A549 (cell line): ENCODE measurements around the gene GAK. TPM values are rescaled to one million over a fixed set of nuclear protein-coding genes. Genes with fewer than 3 reads are reported as not detected.

Experiments used
- ATAC-seq, 2 experiments: fragments of 200-7000 bp in 1 of 2; fragments of >200 bp in 1 of 2; cut with Nextera tagmentation in 1 of 2; cut with Tn5 transposase in 1 of 2; 3 replicates each; pipeline versions ENCODE4 v1.8.0 to v1.9.1; 2018 to 2020; ENCODE audit warnings: mild to moderate bottlenecking in 1 of 2, moderate library complexity in 1 of 2
- CTCF ChIA-PET: fragments of 300-600 bp; sonication (Branson Sonifier 250); formaldehyde crosslinking; extraction: SDS; loops from one replicate; lab custom pipeline; 2021; ENCODE audit warnings: antibody characterized with exemption, inconsistent platforms; lab: Yijun Ruan, JAX
- POLR2A ChIA-PET: fragments of 350-600 bp; formaldehyde crosslinking; extraction: SDS; loops from one replicate; lab custom pipeline; 2021; ENCODE audit warnings: antibody characterized with exemption, inconsistent platforms; lab: Yijun Ruan, JAX
- DNase-seq, 2 experiments: peaks; one replicate each; pipeline versions ENCODE4 v3.0.0 to v3.0.0-alpha.2; 2011 to 2016; ENCODE audit warnings: low read depth in 1 of 2, low spot score in 1 of 2
- FAIRE-seq: peaks from 2 replicates; lab custom pipeline; 2011; peaks lifted over from hg19 to GRCh38; lab: Jason Lieb, UNC
- H3K27ac ChIP-seq, 2 experiments: fragments of >200 bp; sonication (Bioruptor Twin); formaldehyde crosslinking; 3 replicates each; pipeline ENCODE4 v1.5.1; 2016 to 2017
- H3K4me1 ChIP-seq: fragments of >200 bp; sonication (Bioruptor Twin); formaldehyde crosslinking; 3 replicates; pipeline ENCODE4 v1.6.1; 2016
- H3K4me2 ChIP-seq: fragments of >200 bp; sonication (Bioruptor Twin); formaldehyde crosslinking; 3 replicates; pipeline ENCODE4 v1.6.1; 2016
- H3K4me3 ChIP-seq: fragments of >200 bp; sonication (Bioruptor Twin); formaldehyde crosslinking; 3 replicates; pipeline ENCODE4 v1.5.1; 2016
- H3K9me3 ChIP-seq: fragments of >200 bp; sonication (Bioruptor Twin); formaldehyde crosslinking; 3 replicates; pipeline ENCODE4 v1.6.1; 2016
- BHLHE40 ChIP-seq: IDR thresholded peaks from 2 replicates; pipeline ENCODE4 v1.6.1; 2012; ENCODE audit warnings: low read depth, low read length, inconsistent platforms
- CBX2 ChIP-seq: fragments of 200-600 bp; sonication (generic); IDR thresholded peaks from 2 replicates; pipeline ENCODE4 v1.6.1; 2016; ENCODE audit warnings: low read depth, mild to moderate bottlenecking, borderline replicate concordance
- CBX8 ChIP-seq: fragments of 200-600 bp; sonication (generic); IDR thresholded peaks from 2 replicates; pipeline ENCODE4 v1.6.1; 2016
- CEBPB ChIP-seq, 2 experiments: fragments of >200 bp in 1 of 2; sonication (Bioruptor Twin) in 1 of 2; formaldehyde crosslinking in 1 of 2; IDR thresholded peaks; 2 replicates each; pipeline ENCODE4 v1.6.1; 2012 to 2016
- CHD4 ChIP-seq: fragments of 200-600 bp; sonication (generic); IDR thresholded peaks from 2 replicates; pipeline ENCODE4 v1.6.1; 2016; ENCODE audit warnings: antibody characterized with exemption, mild to moderate bottlenecking, borderline replicate concordance
- EHMT2 ChIP-seq: fragments of 200-600 bp; sonication (generic); IDR thresholded peaks from 2 replicates; pipeline ENCODE4 v1.6.1; 2016; ENCODE audit warnings: antibody characterized with exemption, low read depth, mild to moderate bottlenecking, moderate library complexity
- ESRRA ChIP-seq: fragments of 150-350 bp; IDR thresholded peaks from 2 replicates; pipeline ENCODE4 v1.6.1; 2014; ENCODE audit warnings: mild to moderate bottlenecking, low read length, borderline replicate concordance
- FOSL2 ChIP-seq, 2 experiments: fragments of 450-650 bp in 1 of 2; fragments of >200 bp in 1 of 2; sonication (Bioruptor Twin) in 1 of 2; formaldehyde crosslinking; IDR thresholded peaks; 2 replicates each; pipeline versions ENCODE4 v1.5.0 to v1.6.1; 2016 to 2020; ENCODE audit warnings: mild to moderate bottlenecking in 1 of 2, moderate library complexity in 1 of 2
- FOXS1 ChIP-seq: fragments of 250-450 bp; sonication (Bioruptor Pico); IDR thresholded peaks from 2 replicates; pipeline ENCODE4 v1.5.0; 2020; ENCODE audit warnings: mild to moderate bottlenecking, moderate library complexity
- HMGXB4 ChIP-seq: fragments of 250-450 bp; sonication (Bioruptor Pico); IDR thresholded peaks from 2 replicates; pipeline ENCODE4 v1.5.0; 2021; ENCODE audit warnings: mild to moderate bottlenecking, moderate library complexity, borderline replicate concordance
- HOXA7 ChIP-seq: fragments of 250-450 bp; sonication (Bioruptor Pico); IDR thresholded peaks from 2 replicates; pipeline ENCODE4 v1.5.0; 2020; ENCODE audit warnings: mild to moderate bottlenecking, moderate library complexity
- HOXB13 ChIP-seq: fragments of 250-450 bp; sonication (Bioruptor Pico); IDR thresholded peaks from 2 replicates; pipeline ENCODE4 v1.5.0; 2020; ENCODE audit warnings: low read depth, mild to moderate bottlenecking, moderate library complexity
- JUN ChIP-seq, 2 experiments: fragments of >200 bp; sonication (Bioruptor Twin); formaldehyde crosslinking; IDR thresholded peaks; 2 replicates in 1 of 2; 3 replicates in 1 of 2; pipeline ENCODE4 v1.6.1; 2016 to 2017
- JUNB ChIP-seq: fragments of >200 bp; sonication (Bioruptor Twin); formaldehyde crosslinking; IDR thresholded peaks from 2 replicates; pipeline ENCODE4 v1.6.1; 2016
- MAFK ChIP-seq: fragments of 450-650 bp; IDR thresholded peaks from 2 replicates; pipeline ENCODE4 v1.6.1; 2014; ENCODE audit not compliant: partially characterized antibody
- MAX ChIP-seq: IDR thresholded peaks from 2 replicates; pipeline ENCODE4 v1.6.1; 2012
- MAZ ChIP-seq: fragments of 150-350 bp; IDR thresholded peaks from 2 replicates; pipeline ENCODE4 v1.6.1; 2014; ENCODE audit warnings: antibody characterized with exemption, low read depth, low read length, borderline replicate concordance
- NPAS2 ChIP-seq: fragments of 250-450 bp; sonication (Bioruptor Pico); IDR thresholded peaks from 2 replicates; pipeline ENCODE4 v1.8.0; 2022; ENCODE audit warnings: mild to moderate bottlenecking, moderate library complexity, borderline replicate concordance
- PBX3 ChIP-seq: IDR thresholded peaks from 2 replicates; pipeline ENCODE4 v1.6.1; 2012
- RARB ChIP-seq: fragments of 250-450 bp; sonication (Bioruptor Pico); IDR thresholded peaks from 2 replicates; pipeline ENCODE4 v1.8.0; 2021; ENCODE audit warnings: mild to moderate bottlenecking, moderate library complexity
- REST ChIP-seq: fragments of 200-600 bp; sonication (generic); IDR thresholded peaks from 2 replicates; pipeline ENCODE4 v1.6.1; 2016; ENCODE audit warnings: antibody characterized with exemption, mild to moderate bottlenecking, moderate library complexity
- RFX5 ChIP-seq: fragments of 450-650 bp; IDR thresholded peaks from 2 replicates; pipeline ENCODE4 v1.7.1; 2014; ENCODE audit warnings: antibody characterized with exemption, mild to moderate bottlenecking, moderate library complexity
- RNF2 ChIP-seq: fragments of 200-600 bp; sonication (generic); IDR thresholded peaks from 2 replicates; pipeline ENCODE4 v1.6.1; 2016; ENCODE audit warnings: low read depth, mild to moderate bottlenecking, antibody characterized with exemption, moderate library complexity, borderline replicate concordance
- SMC3 ChIP-seq: fragments of >200 bp; sonication (Bioruptor Twin); formaldehyde crosslinking; IDR thresholded peaks from 3 replicates; pipeline ENCODE4 v1.6.1; 2018; ENCODE audit warnings: inconsistent platforms
- ZFP36 ChIP-seq: fragments of 450-650 bp; IDR thresholded peaks from 2 replicates; pipeline ENCODE4 v1.6.1; 2014; ENCODE audit warnings: borderline replicate concordance; ENCODE audit not compliant: partially characterized antibody
- ZSCAN20 ChIP-seq: fragments of 250-450 bp; sonication (Bioruptor Pico); IDR thresholded peaks from 2 replicates; pipeline ENCODE4 v1.8.0; 2022; ENCODE audit warnings: mild to moderate bottlenecking, moderate library complexity
- WGBS: methylation state at CpG from one replicate; pipeline ENCODE4 v1.1.6; 2017; ENCODE audit errors: missing lambda C conversion rate; 5-methylcytosine and 5-hydroxymethylcytosine counted together
- polyA plus RNA-seq, 4 experiments: library from polyadenylated mRNA; depleted of rRNA in 3 of 4; stranded (reverse); fragments of >200 nt; fragmentation: RNase III in 1 of 4; extraction: RNeasy Plus Mini Kit Qiagen cat#74134 plus additional on column Dnase treatment in 1 of 4; gene quantifications; 2 replicates in 3 of 4; 3 replicates in 1 of 4; pipeline ENCODE4 v1.2.3, GENCODE V29; 2011 to 2017

Gene GAK
- polyA plus RNA-seq, 2 of the 4 experiments (the other 2 are of a cell fraction): 13.8 to 34.3 TPM

- H3K4me1 ChIP-seq: no peaks in the 10 kb centered on the region
- ChIA-PET POLR2A (no interaction called here), CTCF (interaction anchor here (1.7 kb wide), 1 partner anchor 22 kb away, joined by 4 read pairs; no protein-coding TSS in a partner anchor)
- no peak for TF ChIP-seq SMC3
- TF ChIP-seq HOXA7 (CRISPR knock-in tag): no peak
- TF ChIP-seq NPAS2 (CRISPR knock-in tag): no peak
- TF ChIP-seq HOXB13: no peak
- no peak for TF ChIP-seq RARB (CRISPR knock-in tag)
- TF ChIP-seq ZSCAN20 (CRISPR knock-in tag): no peak
- no peak for TF ChIP-seq JUN (IDR thresholded peaks at IDR 0.05)
- TF ChIP-seq CBX2: no peak
- no peak for TF ChIP-seq MAFK
- TF ChIP-seq MAZ: no peak
- TF ChIP-seq ESRRA: no peak
- no peak for TF ChIP-seq CBX8
- TF ChIP-seq CEBPB (IDR thresholded peaks at IDR 0.05): no peak
- DNase-seq: no peak
- no peak for ATAC-seq
- H3K4me2 ChIP-seq: no peak overlapping the region
- H3K4me3 ChIP-seq: no peak overlapping the region
- WGBS: 87% methylated on average over 7 of the region's 21 CpGs
- no peaks in the 10 kb centered on the region for H3K9me3 ChIP-seq
- no peak for FAIRE-seq
- H3K27ac ChIP-seq: no peak overlapping the region
These were observed 33.6 kb upstream of the GAK start for GRCh38 chr4:965766-966134.

GRCh38 chr4:965048-965765, 33.1 kb upstream of the GAK start:
- POLR2A ChIA-PET: no interaction called here
- no peaks in the 10 kb centered on the region for H3K9me3 ChIP-seq
- H3K4me3 ChIP-seq: no peak overlapping the region
- TF ChIP-seq HMGXB4 (no peak), BHLHE40 (no peak), CHD4 (no peak), MAX (no peak), JUNB (no peak), RFX5 (no peak), CEBPB (IDR thresholded peaks at IDR 0.05) (no peak), FOSL2 (IDR thresholded peaks at IDR 0.05) (no peak), FOSL2 (CRISPR knock-in tag; IDR thresholded peaks at IDR 0.05) (no peak), PBX3 (no peak), FOXS1 (CRISPR knock-in tag) (no peak), REST (no peak), RNF2 (no peak), ZFP36 (no peak), EHMT2 (no peak)
- no peak overlapping the region for H3K4me2 ChIP-seq
- 100% methylated on average over 4 of the region's 26 CpGs for WGBS
- ATAC-seq (peak in 1 of 2 experiments; percentile 25; a peak in 1 of 6 replicates), FAIRE-seq (no peak), DNase-seq (no peak)
- H3K4me1 ChIP-seq: no peaks in the 10 kb centered on the region
- no peak overlapping the region for H3K27ac ChIP-seq
- CTCF ChIA-PET: interaction anchor here (1.7 kb wide), 1 partner anchor 21 kb away, joined by 4 read pairs; no protein-coding TSS in a partner anchor
